Activated CD8-positive, alpha-beta memory T cell treated with anti-CD3 and anti-CD28 coated beads for 24 hours (primary cell): Measurements from ENCODE around the gene CD79A.
"Not testable (repeated sequence)": the region's sequence is repeated elsewhere in the genome, so short reads cannot be mapped to it uniquely, and the experiment has no call there.

Experiments used
- DNase-seq: peaks from one replicate; pipeline ENCODE4 v3.0.0-alpha.2; 2020

Gene CD79A

GRCh38 chr19:41863209-41863931 lies 13.7 kb upstream of the CD79A start:
- DNase-seq, result no peak

GRCh38 chr19:41864374-41864773 lies 12.7 kb upstream of the CD79A start:
- no peak for DNase-seq

- peak; percentile 65 for DNase-seq
These were observed 10.8 kb upstream of the CD79A start for GRCh38 chr19:41866284-41866683.

- no peak for DNase-seq
These were observed 8.7 kb upstream of the CD79A start for GRCh38 chr19:41868120-41868988.

GRCh38 chr19:41868989-41869300 lies 8.1 kb upstream of the CD79A start:
- no peak for DNase-seq

GRCh38 chr19:41869374-41869955 lies 7.6 kb upstream of the CD79A start:
- no peak for DNase-seq

GRCh38 chr19:41870401-41870873 lies 6.6 kb upstream of the CD79A start:
- DNase-seq, result peak; percentile 64

GRCh38 chr19:41871573-41872383 lies 5.3 kb upstream of the CD79A start:
- DNase-seq, result peak; percentile 85

GRCh38 chr19:41872384-41872774 lies 4.7 kb upstream of the CD79A start:
- peak; percentile 71 for DNase-seq

GRCh38 chr19:41872775-41873647 lies 4.1 kb upstream of the CD79A start:
- DNase-seq, result peak; percentile 89

GRCh38 chr19:41875973-41876372 lies 1.1 kb upstream of the CD79A start:
- DNase-seq, result not testable (repeated sequence)

GRCh38 chr19:41877916-41878905 lies 1.1 kb downstream of the CD79A start:
- DNase-seq, result no peak

- no peak for DNase-seq
These were observed 2.0 kb downstream of the CD79A start for GRCh38 chr19:41879080-41879479.

- no peak for DNase-seq
These were observed 2.7 kb downstream of the CD79A start for GRCh38 chr19:41879670-41880328.

- no peak for DNase-seq
These were observed 3.2 kb downstream of the CD79A start for GRCh38 chr19:41880329-41880708.

GRCh38 chr19:41882568-41883462 lies 5.7 kb downstream of the CD79A start, which contains the start of gene ARHGEF1:
Gene ARHGEF1, plus strand, starts transcription at chr19:41883184. Its CDS starts 4,899 bp downstream, at chr19:41888083.
- DNase-seq, result peak; percentile 87

GRCh38 chr19:41883463-41883820 lies 6.4 kb downstream of the CD79A start:
- DNase-seq, result no peak

GRCh38 chr19:41883821-41884733 lies 7.0 kb downstream of the CD79A start:
- peak; percentile 95 for DNase-seq
